ENCODE results near the gene ZNF70. TPM values are rescaled to one million over a fixed set of nuclear protein-coding genes. Genes with fewer than 3 reads are reported as not detected.
A peak's percentile ranks its signal among the peaks of the same experiment; 100 is the strongest.

The ZNF70 gene
- total and polyA plus RNA-seq, 9 of the 15 experiments (the other 6 are each of a cell fraction or from before 2014, with no cell fraction given): 0.14 to 3.3 (median 1.4) TPM

DNA sequence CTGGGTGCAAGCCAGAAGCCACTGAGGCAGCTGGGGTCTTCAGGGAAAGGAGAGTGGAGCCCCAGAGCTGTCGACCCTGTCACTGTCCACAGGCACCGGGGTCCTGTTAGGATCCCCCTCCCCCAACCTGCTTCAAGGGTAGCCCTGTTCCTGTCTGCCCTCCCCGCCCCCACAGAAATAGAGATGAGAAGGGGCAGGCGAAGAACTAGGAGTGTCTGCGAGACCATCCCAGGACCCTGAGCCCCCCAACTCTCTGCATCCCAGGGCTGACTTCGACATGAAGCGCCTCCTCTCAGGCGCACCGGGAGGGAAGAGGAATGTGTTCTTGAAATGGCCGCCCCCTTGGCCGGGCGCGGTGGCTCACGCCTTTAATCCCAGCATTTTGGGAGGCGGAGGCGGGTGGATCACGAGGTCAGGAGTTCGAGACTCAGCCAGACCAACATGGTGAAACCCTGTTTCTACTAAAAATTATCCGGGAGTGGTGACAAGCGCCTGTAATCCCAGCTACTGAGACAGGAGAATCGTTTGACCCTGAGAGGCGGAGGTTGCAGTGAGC, 607 bp upstream of the ZNF70 start (continued):
- TF ChIP-seq, protein P1, sequence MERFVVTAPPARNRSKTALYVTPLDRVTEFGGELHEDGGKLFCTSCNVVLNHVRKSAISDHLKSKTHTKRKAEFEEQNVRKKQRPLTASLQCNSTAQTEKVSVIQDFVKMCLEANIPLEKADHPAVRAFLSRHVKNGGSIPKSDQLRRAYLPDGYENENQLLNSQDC (CRISPR knock-in tag; IDR thresholded peaks at IDR 0.05): no peak
- TF ChIP-seq POLR2H (tag; IDR thresholded peaks at IDR 0.05; ENCODE audit: low read depth): peak; percentile 90
- no peak for TF ChIP-seq PTBP1 (IDR thresholded peaks at IDR 0.05; ENCODE audit: low read depth, low read length)
- TF ChIP-seq POLR3A (IDR thresholded peaks at IDR 0.05; ENCODE audit: borderline replicate concordance, extremely low read depth, insufficient read depth, insufficient read length): peak; percentile 72
- TF ChIP-seq ADNP (tag; IDR thresholded peaks at IDR 0.05): peak; percentile 60; the same call in 1 of the 2 replicates
- TF ChIP-seq, protein P2, sequence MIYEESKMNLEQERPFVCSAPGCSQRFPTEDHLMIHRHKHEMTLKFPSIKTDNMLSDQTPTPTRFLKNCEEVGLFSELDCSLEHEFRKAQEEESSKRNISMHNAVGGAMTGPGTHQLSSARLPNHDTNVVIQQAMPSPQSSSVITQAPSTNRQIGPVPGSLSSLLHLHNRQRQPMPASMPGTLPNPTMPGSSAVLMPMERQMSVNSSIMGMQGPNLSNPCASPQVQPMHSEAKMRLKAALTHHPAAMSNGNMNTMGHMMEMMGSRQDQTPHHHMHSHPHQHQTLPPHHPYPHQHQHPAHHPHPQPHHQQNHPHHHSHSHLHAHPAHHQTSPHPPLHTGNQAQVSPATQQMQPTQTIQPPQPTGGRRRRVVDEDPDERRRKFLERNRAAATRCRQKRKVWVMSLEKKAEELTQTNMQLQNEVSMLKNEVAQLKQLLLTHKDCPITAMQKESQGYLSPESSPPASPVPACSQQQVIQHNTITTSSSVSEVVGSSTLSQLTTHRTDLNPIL (CRISPR knock-in tag; IDR thresholded peaks at IDR 0.05): no peak
- 0 out of 2 replicates have a peak, but pooled peaks have one; percentile 29 for TF ChIP-seq ETV1 (tag; conservative IDR thresholded peaks at IDR 0.05; ENCODE audit: low read depth)
- 0 out of 2 replicates have a peak, but pooled peaks have one; percentile 23 for TF ChIP-seq ZNF764 (CRISPR knock-in tag; IDR thresholded peaks at IDR 0.05; ENCODE audit: low read depth)
- no peak for TF ChIP-seq HDAC8 (tag; IDR thresholded peaks at IDR 0.05)
- no peak for TF ChIP-seq ZSCAN32 (CRISPR knock-in tag; IDR thresholded peaks at IDR 0.05)
- TF ChIP-seq, protein P3, sequence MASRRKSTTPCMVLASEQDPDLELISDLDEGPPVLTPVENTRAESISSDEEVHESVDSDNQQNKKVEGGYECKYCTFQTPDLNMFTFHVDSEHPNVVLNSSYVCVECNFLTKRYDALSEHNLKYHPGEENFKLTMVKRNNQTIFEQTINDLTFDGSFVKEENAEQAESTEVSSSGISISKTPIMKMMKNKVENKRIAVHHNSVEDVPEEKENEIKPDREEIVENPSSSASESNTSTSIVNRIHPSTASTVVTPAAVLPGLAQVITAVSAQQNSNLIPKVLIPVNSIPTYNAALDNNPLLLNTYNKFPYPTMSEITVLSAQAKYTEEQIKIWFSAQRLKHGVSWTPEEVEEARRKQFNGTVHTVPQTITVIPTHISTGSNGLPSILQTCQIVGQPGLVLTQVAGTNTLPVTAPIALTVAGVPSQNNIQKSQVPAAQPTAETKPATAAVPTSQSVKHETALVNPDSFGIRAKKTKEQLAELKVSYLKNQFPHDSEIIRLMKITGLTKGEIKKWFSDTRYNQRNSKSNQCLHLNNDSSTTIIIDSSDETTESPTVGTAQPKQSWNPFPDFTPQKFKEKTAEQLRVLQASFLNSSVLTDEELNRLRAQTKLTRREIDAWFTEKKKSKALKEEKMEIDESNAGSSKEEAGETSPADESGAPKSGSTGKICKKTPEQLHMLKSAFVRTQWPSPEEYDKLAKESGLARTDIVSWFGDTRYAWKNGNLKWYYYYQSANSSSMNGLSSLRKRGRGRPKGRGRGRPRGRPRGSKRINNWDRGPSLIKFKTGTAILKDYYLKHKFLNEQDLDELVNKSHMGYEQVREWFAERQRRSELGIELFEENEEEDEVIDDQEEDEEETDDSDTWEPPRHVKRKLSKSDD (conservative IDR thresholded peaks at IDR 0.05; ENCODE audit: low read length): no peak
- TF ChIP-seq MEIS2 (IDR thresholded peaks at IDR 0.05; ENCODE audit: partially characterized antibody): no peak
- no peak for TF ChIP-seq MTA2 (IDR thresholded peaks at IDR 0.05; ENCODE audit: low read depth)
- TF ChIP-seq NFRKB (IDR thresholded peaks at IDR 0.05; ENCODE audit: low read depth): 0 out of 2 replicates have a peak, but pooled peaks have one; percentile 49
- no peak for TF ChIP-seq FOXJ2 (tag; IDR thresholded peaks at IDR 0.05)
- TF ChIP-seq HCFC1 (IDR thresholded peaks at IDR 0.05; ENCODE audit: low read depth, low read length): no peak
- no peak for TF ChIP-seq CCNT2 (IDR thresholded peaks at IDR 0.05; ENCODE audit: borderline replicate concordance, extremely low read depth, insufficient read length, low read depth, low read length)
- TF ChIP-seq, protein P4, sequence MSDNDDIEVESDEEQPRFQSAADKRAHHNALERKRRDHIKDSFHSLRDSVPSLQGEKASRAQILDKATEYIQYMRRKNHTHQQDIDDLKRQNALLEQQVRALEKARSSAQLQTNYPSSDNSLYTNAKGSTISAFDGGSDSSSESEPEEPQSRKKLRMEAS (CRISPR knock-in tag; IDR thresholded peaks at IDR 0.05): peak; percentile 17
- no peak for TF ChIP-seq SAFB (IDR thresholded peaks at IDR 0.05; ENCODE audit: borderline replicate concordance, low read depth, low read length)
- TF ChIP-seq TSC22D4 (tag; IDR thresholded peaks at IDR 0.05): no peak
- no peak for TF ChIP-seq ZNF699 (CRISPR knock-in tag; IDR thresholded peaks at IDR 0.05; ENCODE audit: insufficient replicate concordance)
- no peak for TF ChIP-seq GATAD2A (IDR thresholded peaks at IDR 0.05)
- TF ChIP-seq, protein P5, sequence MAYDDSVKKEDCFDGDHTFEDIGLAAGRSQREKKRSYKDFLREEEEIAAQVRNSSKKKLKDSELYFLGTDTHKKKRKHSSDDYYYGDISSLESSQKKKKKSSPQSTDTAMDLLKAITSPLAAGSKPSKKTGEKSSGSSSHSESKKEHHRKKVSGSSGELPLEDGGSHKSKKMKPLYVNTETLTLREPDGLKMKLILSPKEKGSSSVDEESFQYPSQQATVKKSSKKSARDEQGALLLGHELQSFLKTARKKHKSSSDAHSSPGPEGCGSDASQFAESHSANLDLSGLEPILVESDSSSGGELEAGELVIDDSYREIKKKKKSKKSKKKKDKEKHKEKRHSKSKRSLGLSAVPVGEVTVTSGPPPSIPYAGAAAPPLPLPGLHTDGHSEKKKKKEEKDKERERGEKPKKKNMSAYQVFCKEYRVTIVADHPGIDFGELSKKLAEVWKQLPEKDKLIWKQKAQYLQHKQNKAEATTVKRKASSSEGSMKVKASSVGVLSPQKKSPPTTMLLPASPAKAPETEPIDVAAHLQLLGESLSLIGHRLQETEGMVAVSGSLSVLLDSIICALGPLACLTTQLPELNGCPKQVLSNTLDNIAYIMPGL (CRISPR knock-in tag; IDR thresholded peaks at IDR 0.05): no peak

All from K562 (cell line).